H9 (cell line): Measurements from ENCODE around the gene HPCAL1. TPM values are rescaled to one million over a fixed set of nuclear protein-coding genes. Genes with fewer than 3 reads are reported as not detected.

Experiments used
- DNase-seq: peaks from one replicate; pipeline ENCODE4 v3.0.0-alpha.2; 2017
- H2AFZ ChIP-seq: one replicate; pipeline ENCODE4 v1.6.1; 2013; ENCODE audit warnings: mild to moderate bottlenecking, low read length, control low read depth, moderate library complexity
- H2AK5ac ChIP-seq: 2 replicates; pipeline ENCODE4 v1.6.1; 2013; ENCODE audit warnings: low read length, control low read depth, mixed read lengths; ENCODE audit not compliant: insufficient read length
- H2BK120ac ChIP-seq: one replicate; pipeline ENCODE4 v1.6.1; 2013; ENCODE audit warnings: low read depth, mild to moderate bottlenecking, low read length, control low read depth, inconsistent platforms; ENCODE audit not compliant: poor library complexity, severe bottlenecking
- H2BK12ac ChIP-seq: 2 replicates; pipeline ENCODE4 v1.6.1; 2013; ENCODE audit warnings: low read length, control low read depth, mixed read lengths, low read depth; ENCODE audit not compliant: insufficient read length
- H2BK15ac ChIP-seq: 2 replicates; pipeline ENCODE4 v1.6.1; 2013; ENCODE audit warnings: low read depth, low read length, control low read depth
- H2BK20ac ChIP-seq: one replicate; pipeline ENCODE4 v1.6.1; 2013; ENCODE audit warnings: low read depth, mild to moderate bottlenecking, low read length, control low read depth, inconsistent platforms; ENCODE audit not compliant: poor library complexity, severe bottlenecking
- H2BK5ac ChIP-seq: 2 replicates; pipeline ENCODE4 v1.6.1; 2013; ENCODE audit warnings: low read length, control low read depth, mixed read lengths; ENCODE audit not compliant: insufficient read length
- H3K14ac ChIP-seq: 2 replicates; pipeline ENCODE4 v1.6.1; 2013; ENCODE audit warnings: low read length, control low read depth; ENCODE audit not compliant: insufficient read depth
- H3K18ac ChIP-seq: 2 replicates; pipeline ENCODE4 v1.6.1; 2013; ENCODE audit warnings: low read depth, mild to moderate bottlenecking, mixed read lengths, low read length, control low read depth; ENCODE audit not compliant: insufficient read length
- H3K23ac ChIP-seq: 2 replicates; pipeline ENCODE4 v1.6.1; 2013; ENCODE audit warnings: low read length, control low read depth, mixed read lengths, low read depth; ENCODE audit not compliant: insufficient read length
- H3K23me2 ChIP-seq: 2 replicates; pipeline ENCODE4 v1.6.1; 2013; ENCODE audit warnings: low read depth, mild to moderate bottlenecking, mixed read lengths, low read length, control low read depth; ENCODE audit not compliant: insufficient read length, poor library complexity, severe bottlenecking
- H3K27ac ChIP-seq: 2 replicates; pipeline ENCODE4 v1.5.1; 2013; ENCODE audit warnings: low read length, control low read depth, mixed read lengths, low read depth; ENCODE audit not compliant: insufficient read length
- H3K27me3 ChIP-seq: 2 replicates; pipeline ENCODE4 v1.6.1; 2013; ENCODE audit warnings: low read length, control low read depth, inconsistent platforms; ENCODE audit not compliant: insufficient read depth
- H3K4ac ChIP-seq: 2 replicates; pipeline ENCODE4 v1.6.1; 2013; ENCODE audit warnings: low read depth, mild to moderate bottlenecking, control low read depth, inconsistent platforms, low read length, moderate library complexity
- H3K4me1 ChIP-seq: 2 replicates; pipeline ENCODE4 v1.6.1; 2013; ENCODE audit warnings: low read length, control low read depth, inconsistent platforms; ENCODE audit not compliant: insufficient read depth
- H3K4me2 ChIP-seq: 2 replicates; pipeline ENCODE4 v1.6.1; 2013; ENCODE audit warnings: low read length, control low read depth, mixed read lengths; ENCODE audit not compliant: insufficient read length, insufficient read depth
- H3K56ac ChIP-seq: 2 replicates; pipeline ENCODE4 v1.6.1; 2013; ENCODE audit warnings: low read depth, mild to moderate bottlenecking, mixed read lengths, low read length, control low read depth; ENCODE audit not compliant: insufficient read length
- H3K79me1 ChIP-seq: 2 replicates; pipeline ENCODE4 v1.6.1; 2013; ENCODE audit warnings: low read depth, mild to moderate bottlenecking, moderate library complexity, low read length, control low read depth, inconsistent platforms; ENCODE audit not compliant: insufficient read depth, poor library complexity, severe bottlenecking
- H3K79me2 ChIP-seq: 2 replicates; pipeline ENCODE4 v1.6.1; 2013; ENCODE audit warnings: low read length, control low read depth, inconsistent platforms; ENCODE audit not compliant: insufficient read depth
- H3K9ac ChIP-seq: 2 replicates; pipeline ENCODE4 v1.6.1; 2013; ENCODE audit warnings: low read length, control low read depth, mixed read lengths; ENCODE audit not compliant: insufficient read length; ENCODE audit errors: extremely low read depth
- H3K9me3 ChIP-seq: one replicate; pipeline ENCODE4 v1.6.1; 2013; ENCODE audit warnings: low read depth, low read length, inconsistent platforms; ENCODE audit not compliant: control insufficient read depth
- H3T11ph ChIP-seq: one replicate; pipeline ENCODE4 v1.6.1; 2013; ENCODE audit warnings: mild to moderate bottlenecking, low read length, control low read depth, inconsistent platforms
- H4K20me1 ChIP-seq: one replicate; pipeline ENCODE4 v1.6.1; 2013; ENCODE audit not compliant: control insufficient read depth, insufficient read length, insufficient read depth
- H4K5ac ChIP-seq: 2 replicates; pipeline ENCODE4 v1.6.1; 2013; ENCODE audit warnings: low read depth, mild to moderate bottlenecking, mixed read lengths, low read length, control low read depth; ENCODE audit not compliant: insufficient read length
- H4K8ac ChIP-seq: replicated peaks from 2 replicates; pipeline ENCODE4 v1.6.1; 2013; ENCODE audit warnings: low read length, control low read depth, mixed read lengths, low read depth; ENCODE audit not compliant: insufficient read length
- H4K91ac ChIP-seq: 2 replicates; pipeline ENCODE4 v1.6.1; 2013; ENCODE audit warnings: low read depth, mild to moderate bottlenecking, moderate library complexity, mixed read lengths, low read length, control low read depth; ENCODE audit not compliant: insufficient read length
- H3K27ac Mint-ChIP-seq, 3 experiments: 2 replicates in 2 of 3; 3 replicates in 1 of 3; pipeline ENCODE4 v1.8.0; 2020 to 2021; ENCODE audit warnings: mixed read lengths in 3 of 3, mild to moderate bottlenecking in 1 of 3, moderate library complexity in 1 of 3
- H3K27me3 Mint-ChIP-seq: 2 replicates; pipeline ENCODE4 v1.8.0; 2021; ENCODE audit warnings: low read depth, mild to moderate bottlenecking, moderate library complexity, mixed read lengths
- H3K36me3 Mint-ChIP-seq, 3 experiments: 2 replicates in 2 of 3; 3 replicates in 1 of 3; pipeline ENCODE4 v1.8.0; 2020 to 2021; ENCODE audit warnings: low read depth in 3 of 3, mixed read lengths in 3 of 3; ENCODE audit not compliant: insufficient read depth in 1 of 3
- H3K4me1 Mint-ChIP-seq, 2 experiments: 2 replicates each; pipeline ENCODE4 v1.8.0; 2020; ENCODE audit warnings: mixed read lengths in 2 of 2
- H3K4me3 Mint-ChIP-seq, 2 experiments: 2 replicates in 1 of 2; 3 replicates in 1 of 2; pipeline ENCODE4 v1.8.0; 2020 to 2021; ENCODE audit warnings: mild to moderate bottlenecking in 2 of 2, mixed read lengths in 2 of 2, moderate library complexity in 1 of 2
- H3K9me3 Mint-ChIP-seq, 2 experiments: 2 replicates in 1 of 2; 3 replicates in 1 of 2; pipeline ENCODE4 v1.8.0; 2020; ENCODE audit warnings: mild to moderate bottlenecking in 2 of 2, mixed read lengths in 2 of 2, moderate library complexity in 1 of 2
- CTCF ChIP-seq: fragments of 200-600 bp; sonication (generic); conservative IDR thresholded peaks from 3 replicates; pipeline ENCODE4 v1.8.0; 2021; ENCODE audit warnings: antibody characterized with exemption, mild to moderate bottlenecking
- WGBS: extraction: QIAGEN DNeasy Blood & Tissue Kit; methylation state at CpG from one replicate; pipeline ENCODE4 v1.1.7; 2013; ENCODE audit warnings: missing lambda C conversion rate, low lambda C conversion rate, mixed read lengths; ENCODE audit not compliant: insufficient read length; ENCODE audit errors: extremely low coverage; 5-methylcytosine and 5-hydroxymethylcytosine counted together
- total RNA-seq: library from RNA; stranded (reverse); gene quantifications from 2 replicates; pipeline ENCODE4 v1.2.1, GENCODE V29; 2021

The HPCAL1 gene
- total RNA-seq, 1 experiment from 2014 or later, result 4.7 TPM

- Histone ChIP-seq H4K5ac (no peak overlapping the region), H2BK120ac (no peak overlapping the region), H3K9me3 (no peaks in the 10 kb centered on the region), H3K56ac (no peak overlapping the region), H3K14ac (no peak overlapping the region; the same call in 1 of the 2 replicates), H3K4me2 (no peak overlapping the region), H3K27me3 (no peaks in the 10 kb centered on the region; the same call in 1 of the 2 replicates), H2BK15ac (no peak overlapping the region), H3K23ac (no peak overlapping the region), H4K8ac (no peak overlapping the region), H2BK12ac (no peak overlapping the region), H2BK5ac (no peak overlapping the region), H3K23me2 (no peaks in the 10 kb centered on the region), H2AK5ac (no peak overlapping the region), H3K79me2 (no peaks in the 10 kb centered on the region), H3K9ac (no peak overlapping the region), H3K79me1 (no peaks in the 10 kb centered on the region), H3K4ac (no peak overlapping the region), H4K91ac (no peak overlapping the region), H3K18ac (no peak overlapping the region), H3K4me1 (no peaks in the 10 kb centered on the region), H2BK20ac (no peak overlapping the region), H3K27ac (no peak overlapping the region), H3T11ph (no peak overlapping the region), H4K20me1 (no peaks in the 10 kb centered on the region), H2AFZ (no peak overlapping the region)
- no peak for TF ChIP-seq CTCF
- H3K27me3 Mint-ChIP-seq, result peaks cover 1% of the 10 kb centered on the region; the same call in 1 of the 2 replicates
- no peak overlapping the region; a peak in 1 of 7 replicates for H3K27ac Mint-ChIP-seq
- no CpG with 5 or more reads among the region's 17 CpGs for WGBS
- H3K9me3 Mint-ChIP-seq, result peaks cover 7 to 8% of the 10 kb centered on the region in 2 experiments; a peak in 3 of 5 replicates
- no peak overlapping the region for H3K4me3 Mint-ChIP-seq
- no peaks in the 10 kb centered on the region for H3K4me1 Mint-ChIP-seq
- no peak for DNase-seq
- peaks cover 4 to 8% (median 4%) of the 10 kb centered on the region in 3 experiments; a peak in 5 of 7 replicates for H3K36me3 Mint-ChIP-seq
Measured at GRCh38 chr2:10339647-10340592, 37.2 kb downstream of the HPCAL1 start.
